ENCODE measurements around the gene RAB8A. TPM values are rescaled to one million over a fixed set of nuclear protein-coding genes. Genes with fewer than 3 reads are reported as not detected.

Gene RAB8A
- total RNA-seq (ENCODE audit: insufficient read depth, low replicate concordance): 34.4 TPM

DNA sequence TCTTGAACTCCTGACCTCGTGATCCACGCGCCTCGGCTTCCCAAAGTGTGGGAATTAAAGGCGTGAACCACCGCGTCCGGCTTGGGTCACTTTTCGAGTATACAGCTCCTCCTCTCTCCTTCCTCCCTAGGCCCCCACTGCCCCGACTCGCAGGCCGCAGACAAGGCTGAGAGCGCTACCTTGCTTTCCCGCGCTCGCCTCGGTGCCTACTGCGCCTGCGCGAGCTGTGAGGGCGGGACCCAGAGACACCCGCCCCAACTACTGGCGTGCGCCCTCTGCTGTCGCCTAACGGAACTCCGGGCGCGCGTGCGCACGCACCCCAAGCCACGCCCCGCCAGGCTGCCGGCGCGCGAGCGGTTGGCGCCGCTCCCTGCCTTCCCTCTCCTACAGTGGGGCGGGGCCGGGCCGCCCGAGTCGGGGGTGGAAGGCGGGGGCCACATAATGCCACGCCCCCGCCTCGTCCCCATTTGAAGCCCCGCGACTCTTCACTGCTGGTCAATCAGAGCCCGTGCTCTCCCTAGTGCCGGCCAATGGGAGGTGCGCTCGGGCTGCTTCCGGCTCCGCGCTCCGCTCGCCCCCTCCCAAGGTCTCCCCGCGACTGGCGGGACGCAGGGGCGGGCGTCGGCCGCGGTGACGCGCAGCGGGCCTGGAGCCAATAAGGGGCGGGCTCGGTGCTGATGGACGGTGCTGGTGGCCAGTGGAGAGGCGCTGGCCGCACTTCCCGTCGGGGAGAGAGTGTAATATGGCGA, at the start of gene RAB8A:
TSS of gene RAB8A (plus strand) at position 730 of the 749 bp plus-strand sequence. CDS start at position 743, 13 bp downstream.
- peak; percentile 100 for DNase-seq (ENCODE audit: low spot score)

DNA sequence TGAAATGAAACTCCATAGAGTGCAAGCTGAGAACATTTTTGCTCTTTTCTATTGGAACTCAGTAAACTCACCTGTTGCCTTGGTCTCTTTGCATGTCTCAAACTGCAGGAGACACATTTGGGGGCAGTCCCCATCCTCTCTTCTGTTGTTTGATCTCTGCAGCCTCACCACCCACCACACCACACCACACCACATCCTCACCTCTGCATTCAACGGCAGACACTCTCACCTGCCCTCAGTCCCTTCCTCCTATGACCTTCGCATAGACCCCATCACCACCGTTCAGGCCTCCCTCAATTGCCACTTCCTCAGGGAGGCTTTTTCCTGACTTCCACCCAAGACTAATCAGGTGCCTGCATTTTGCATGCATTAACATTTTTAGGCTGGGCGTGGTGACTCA, 49.7 kb upstream of the RAB8A start:
- DNase-seq (ENCODE audit: low spot score): no peak

DNA sequence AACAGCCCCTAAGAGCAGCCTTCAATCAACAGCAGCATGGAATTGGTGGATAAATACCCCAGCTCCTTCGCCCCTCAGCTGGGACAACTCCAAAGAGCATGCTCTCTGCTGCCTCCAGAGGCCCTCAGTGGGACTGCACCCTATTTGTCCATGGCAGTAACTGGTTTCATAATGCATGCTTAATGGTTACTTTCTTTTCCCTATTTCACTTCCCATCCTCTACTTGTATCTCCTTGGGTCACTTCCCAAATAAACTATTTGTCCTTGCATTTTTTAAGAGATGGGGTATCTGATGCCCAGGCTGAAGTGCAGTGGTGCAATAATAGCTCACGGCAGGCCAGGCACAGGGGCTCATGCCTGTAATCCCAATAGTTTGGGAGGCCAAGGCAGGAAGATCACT, 48.9 kb upstream of the RAB8A start:
- DNase-seq (ENCODE audit: low spot score): no peak

DNA sequence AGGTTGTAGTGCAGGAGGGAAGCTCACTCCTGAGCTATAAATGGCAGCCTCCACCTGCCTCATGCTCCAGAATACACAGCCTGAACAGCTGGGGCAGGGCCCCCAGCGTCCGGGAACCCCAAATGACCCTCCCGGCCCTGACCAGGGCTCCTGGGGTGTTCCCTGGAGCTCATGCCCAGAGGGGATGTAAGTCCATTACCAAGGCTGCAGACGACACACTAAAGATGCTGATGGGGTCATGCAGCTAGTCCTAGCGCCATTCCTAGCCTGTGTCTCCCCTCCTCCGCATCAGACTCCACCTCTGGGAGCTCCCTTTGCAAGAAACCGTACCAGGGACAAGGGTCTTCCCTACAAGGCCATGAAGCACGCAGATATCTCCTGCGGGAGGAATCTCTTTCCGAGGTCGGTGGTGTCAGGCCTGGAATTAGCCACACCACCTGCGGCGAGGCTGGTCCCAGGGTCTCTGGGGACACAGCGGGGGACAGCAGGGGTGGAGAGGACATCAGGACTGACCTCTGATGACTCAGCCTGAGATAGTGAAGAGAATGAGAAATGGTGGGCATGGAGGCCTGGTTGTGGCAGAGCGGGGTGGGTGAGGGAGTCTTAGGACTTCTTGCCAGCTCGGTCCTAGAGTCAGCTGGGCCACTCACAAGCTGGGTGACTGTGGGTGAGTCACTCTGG, 47.3 kb upstream of the RAB8A start:
- no peak for DNase-seq (ENCODE audit: low spot score)

DNA sequence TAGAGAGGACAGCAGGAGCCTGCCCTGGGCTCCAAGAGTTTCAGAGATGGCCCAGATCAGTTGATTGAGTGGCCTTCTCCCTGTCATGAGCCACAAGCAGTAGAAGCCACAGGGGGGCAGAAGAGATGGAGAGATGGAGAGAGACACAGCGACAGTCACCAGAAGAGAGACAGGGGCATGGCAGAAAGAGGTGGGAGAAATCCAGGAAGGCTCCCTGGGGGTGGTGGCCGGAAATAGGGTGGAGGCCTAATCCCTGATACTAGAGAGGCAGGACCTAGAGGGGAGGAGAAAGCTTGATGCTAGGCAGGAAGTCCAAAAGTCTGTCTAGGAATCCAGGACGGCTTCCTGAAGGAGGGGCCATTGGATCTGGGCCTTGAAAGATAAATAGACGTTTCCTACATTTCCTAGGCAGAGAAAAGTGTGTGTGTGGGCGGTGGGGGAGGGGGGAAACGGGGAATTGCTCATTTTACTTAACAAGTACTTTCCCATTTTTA, 45.0 kb upstream of the RAB8A start:
- DNase-seq (ENCODE audit: low spot score): no peak

DNA sequence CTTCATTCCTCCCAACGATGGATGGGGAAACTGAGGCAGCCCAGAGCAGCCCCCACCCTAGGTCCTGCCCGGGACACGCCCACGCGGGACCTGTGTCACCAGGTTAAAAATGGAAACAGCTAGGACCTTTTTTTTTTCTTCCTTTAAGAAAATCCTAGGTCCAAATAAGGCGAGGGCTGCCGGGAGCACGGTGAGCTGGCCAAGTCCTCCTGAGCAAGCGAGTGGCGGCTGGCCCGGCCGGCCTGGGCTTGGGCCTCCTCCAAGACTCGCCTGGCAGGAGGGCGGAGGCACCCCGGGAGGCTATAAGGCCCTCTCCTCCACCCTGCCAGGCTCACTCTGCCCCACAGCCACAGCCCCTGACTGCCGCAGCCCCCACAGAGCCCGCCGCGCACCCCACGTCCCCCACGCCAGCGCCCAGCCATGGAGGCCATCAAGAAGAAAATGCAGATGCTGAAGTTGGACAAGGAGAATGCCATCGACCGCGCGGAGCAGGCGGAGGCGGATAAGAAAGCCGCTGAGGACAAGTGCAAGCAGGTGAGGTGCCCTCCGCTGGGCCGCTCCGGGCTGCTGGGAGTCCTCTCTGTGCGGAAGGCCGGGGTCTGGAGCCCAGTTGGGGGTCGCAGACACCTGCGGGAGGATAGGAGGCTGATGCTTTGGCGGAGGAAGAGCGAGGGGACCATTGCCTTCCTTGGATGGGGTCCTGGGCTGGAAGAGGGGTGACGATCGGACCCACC, 44.3 kb upstream of the RAB8A start:
- DNase-seq (ENCODE audit: low spot score): no peak

DNA sequence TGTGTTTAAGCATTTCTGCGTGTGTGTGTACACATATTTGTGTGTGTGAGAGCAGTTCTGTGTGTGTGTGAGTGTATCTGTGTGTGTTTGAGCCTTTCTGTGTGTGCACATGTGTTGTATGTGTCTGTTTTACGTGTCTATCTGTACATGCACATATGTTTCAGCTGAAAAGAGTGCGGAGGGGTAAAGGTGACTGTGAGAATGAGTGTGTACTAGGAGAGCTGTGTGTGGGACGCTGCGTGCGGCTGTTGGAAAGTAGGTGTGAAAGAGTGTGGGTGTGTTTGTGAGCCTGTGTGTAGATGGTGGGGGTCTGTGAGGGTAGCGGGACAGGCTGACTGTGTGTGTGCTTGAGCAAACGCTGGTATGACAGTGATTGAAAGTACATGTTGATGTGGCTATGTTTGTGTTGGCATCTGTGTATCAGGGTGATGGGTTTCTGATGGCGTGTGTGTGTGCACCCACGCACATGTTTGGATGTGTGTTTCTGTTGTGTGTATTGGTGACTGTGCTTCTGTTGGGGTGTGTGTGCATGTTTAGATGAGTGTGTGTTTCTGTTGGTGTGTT, 42.9 kb upstream of the RAB8A start:
- DNase-seq (ENCODE audit: low spot score): no peak

DNA sequence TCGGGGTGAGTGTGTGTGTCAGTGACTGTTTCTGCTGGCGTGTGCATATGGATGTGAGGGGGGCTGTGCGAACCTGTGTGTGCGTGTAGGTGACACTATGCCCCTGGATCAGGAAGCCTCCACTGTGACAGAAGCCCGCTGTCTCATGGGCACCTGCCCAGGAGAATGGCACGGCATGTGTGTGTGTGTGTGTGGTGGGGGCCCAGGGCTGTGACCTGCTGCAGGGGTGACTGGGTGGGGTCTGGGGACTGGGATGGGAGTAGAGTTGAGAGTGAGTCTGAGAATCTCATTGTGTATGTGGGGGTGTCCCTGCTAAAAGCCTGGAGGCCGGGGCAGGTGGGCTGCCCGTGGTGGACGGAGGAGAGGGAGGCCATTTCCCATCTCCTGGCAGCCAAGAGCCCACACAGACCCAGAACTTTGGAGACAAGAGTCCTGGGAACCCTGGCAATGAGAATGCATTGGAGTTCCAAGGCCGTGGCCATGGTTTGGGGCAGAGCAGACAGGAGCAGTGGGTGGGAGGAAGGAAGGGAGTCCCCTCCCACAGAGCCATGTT, 41.8 kb upstream of the RAB8A start:
- no peak for DNase-seq (ENCODE audit: low spot score)

DNA sequence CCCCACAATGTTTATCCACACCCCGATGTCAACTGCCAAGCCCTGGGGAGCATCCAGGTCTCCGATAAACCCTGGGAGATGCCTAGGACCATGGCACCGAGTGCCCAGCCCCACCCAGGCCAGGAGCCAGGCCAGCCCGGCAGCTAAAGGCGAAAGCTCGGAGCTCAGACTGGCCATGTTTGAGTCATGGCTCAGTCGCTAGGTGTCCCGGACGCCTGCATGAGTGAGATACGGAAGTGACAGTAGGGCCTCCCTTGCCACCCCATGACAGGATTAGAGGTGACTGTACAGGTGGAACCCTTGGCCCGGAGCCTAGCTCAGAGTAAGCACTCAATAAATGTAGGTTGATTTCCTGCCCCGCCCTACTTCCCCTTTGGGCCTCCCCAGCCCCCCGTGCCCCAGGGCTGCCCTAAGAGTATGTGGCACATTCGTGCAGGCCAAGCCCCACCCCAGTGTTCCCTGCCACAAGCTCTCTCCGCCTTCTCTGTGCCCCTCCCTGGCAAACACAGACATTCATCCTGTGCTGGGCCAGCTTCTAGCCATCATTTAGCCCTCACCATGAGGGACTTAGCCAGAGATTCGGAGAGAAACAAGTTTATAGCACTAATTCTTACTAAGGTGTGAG, 41.2 kb upstream of the RAB8A start:
- no peak for DNase-seq (ENCODE audit: low spot score)

DNA sequence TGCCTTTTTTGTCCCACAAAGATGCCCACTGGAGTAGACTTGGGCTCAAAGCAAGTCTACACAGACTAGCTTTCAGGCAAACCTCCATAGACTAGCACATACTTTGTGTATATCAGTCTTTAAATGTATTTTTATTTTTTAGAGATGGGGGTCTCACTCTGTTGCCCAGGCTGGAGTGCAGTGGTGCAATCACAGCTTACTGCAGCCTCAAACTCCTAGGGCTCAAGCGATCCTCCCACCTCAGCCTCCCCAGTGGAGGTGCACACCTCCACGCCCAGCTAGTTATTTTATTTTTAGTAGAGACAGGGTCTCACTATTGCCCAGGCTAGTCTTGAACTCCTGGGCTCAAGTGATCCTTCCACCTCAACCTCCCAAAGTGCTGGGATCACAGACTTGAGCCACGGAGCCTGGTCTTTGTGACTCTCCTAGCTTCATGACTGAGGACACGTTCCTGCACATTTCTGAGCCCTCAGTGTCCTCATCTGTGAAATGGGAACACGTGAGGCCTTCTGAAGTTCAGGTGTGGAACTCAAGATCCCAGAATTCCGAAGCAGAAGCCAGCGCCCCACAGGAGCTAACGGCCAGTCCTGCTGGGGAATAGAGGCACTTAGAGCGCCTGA, 40.5 kb upstream of the RAB8A start:
- DNase-seq (ENCODE audit: low spot score): no peak

DNA sequence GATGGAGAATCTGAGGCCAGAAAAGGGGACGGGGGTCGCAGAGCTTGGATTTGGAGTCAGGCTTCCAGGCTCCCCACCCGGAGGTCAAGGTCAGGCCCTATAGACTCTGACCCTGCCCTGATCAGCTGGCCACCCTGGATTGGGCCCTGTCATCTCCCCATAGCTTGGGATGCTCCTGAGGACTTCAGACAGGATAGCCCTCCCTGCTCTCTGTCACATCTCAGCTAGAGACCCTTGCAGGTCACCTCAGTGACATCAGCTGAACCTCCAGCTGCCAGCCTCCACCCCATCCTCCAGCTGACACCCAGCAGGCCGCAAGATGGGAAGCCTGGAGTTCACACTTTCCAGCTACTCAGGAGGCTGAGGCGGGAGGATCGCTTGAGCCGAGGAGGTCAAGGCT, 38.2 kb upstream of the RAB8A start:
- DNase-seq (ENCODE audit: low spot score): no peak

DNA sequence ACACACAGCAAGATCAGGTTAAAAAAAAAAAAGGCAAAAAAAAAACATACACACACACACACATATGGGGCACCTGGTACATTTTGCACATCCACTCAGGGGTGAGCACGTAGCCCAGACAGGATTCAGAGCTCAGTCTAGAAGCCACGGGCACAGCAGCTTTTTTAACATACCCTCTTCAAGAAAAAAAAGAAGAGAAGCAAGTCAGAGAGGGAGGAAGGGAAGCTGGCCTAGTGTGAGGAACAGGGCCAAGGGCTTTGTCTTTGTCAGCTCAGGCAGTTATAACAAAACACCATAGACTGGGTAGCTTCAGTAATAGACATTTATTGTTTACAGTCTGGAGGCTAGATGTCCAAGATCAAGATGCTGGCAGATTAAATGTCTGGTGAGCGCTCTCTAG, 37.7 kb upstream of the RAB8A start:
- DNase-seq (ENCODE audit: low spot score): no peak

DNA sequence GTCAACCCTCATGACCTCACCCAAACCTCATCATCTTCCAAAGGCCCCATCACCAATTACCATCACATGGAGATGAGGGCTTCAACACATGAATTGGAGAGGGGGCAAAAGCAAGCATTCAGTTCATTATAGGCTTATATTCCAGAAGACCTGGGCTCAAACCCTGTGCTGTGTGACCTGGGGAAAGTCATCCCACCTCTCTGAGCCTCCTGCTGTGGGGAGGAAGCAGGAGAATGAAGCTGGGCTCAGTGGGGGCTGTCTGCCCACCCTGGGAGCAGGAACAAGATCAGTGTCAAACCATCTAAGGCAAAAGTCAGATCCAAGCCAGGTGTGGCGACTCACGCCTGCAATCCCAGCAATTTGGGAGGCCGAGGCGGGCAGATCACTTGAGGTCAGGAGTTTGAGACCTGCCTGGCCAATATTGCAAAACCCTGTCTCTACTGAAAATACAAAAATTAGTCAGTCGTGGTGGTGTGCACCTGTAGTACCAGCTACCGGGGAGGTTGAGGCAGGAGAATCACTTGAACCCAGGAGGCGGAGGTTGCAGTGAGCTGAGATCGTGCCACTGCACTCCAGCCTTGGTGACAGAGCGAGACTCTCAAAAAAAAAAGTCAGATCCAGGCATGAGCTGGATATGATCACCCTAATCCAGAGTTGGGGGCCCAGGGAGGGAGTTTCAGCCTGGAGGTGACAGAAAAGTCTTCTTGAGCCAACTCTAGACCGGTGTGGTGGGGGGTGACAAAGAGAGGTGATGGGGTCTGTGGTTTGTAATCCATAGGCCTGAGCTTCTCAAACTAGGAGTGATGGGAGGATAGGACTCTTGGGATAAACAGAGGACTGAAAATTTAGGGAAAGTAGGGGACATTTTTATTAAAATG, 37.0 kb upstream of the RAB8A start:
- DNase-seq (ENCODE audit: low spot score): no peak

DNA sequence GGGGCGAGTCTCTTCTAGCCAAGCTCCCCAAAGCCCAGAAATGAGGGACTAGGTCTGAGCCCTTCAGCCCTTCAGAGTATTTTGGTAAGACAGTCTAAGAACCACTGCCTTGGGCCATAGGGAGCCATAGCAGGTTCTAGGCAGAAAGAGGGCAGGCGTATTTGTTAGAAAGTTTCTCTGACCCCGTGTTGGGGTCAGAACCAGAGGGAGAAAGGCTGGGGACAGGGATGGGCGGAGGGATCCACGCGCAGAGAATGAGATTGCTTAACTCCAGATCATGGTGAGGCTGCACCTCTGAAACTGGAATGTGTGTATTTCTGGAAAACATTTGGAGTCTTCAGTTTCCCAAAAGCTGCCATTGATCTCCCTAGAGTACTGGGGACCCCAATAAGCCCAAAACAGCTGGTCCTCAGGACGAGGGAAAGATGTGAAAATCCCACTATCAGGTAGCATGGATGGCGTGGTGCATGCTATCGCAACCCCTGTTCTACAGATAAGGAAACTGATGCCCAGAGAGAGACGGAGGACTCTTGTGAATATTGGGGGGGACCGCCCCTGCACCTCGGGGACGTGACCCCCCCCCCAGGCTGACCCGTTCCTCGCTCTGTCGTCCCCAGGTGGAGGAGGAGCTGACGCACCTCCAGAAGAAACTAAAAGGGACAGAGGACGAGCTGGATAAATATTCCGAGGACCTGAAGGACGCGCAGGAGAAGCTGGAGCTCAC, 36.1 kb upstream of the RAB8A start:
- no peak for DNase-seq (ENCODE audit: low spot score)

DNA sequence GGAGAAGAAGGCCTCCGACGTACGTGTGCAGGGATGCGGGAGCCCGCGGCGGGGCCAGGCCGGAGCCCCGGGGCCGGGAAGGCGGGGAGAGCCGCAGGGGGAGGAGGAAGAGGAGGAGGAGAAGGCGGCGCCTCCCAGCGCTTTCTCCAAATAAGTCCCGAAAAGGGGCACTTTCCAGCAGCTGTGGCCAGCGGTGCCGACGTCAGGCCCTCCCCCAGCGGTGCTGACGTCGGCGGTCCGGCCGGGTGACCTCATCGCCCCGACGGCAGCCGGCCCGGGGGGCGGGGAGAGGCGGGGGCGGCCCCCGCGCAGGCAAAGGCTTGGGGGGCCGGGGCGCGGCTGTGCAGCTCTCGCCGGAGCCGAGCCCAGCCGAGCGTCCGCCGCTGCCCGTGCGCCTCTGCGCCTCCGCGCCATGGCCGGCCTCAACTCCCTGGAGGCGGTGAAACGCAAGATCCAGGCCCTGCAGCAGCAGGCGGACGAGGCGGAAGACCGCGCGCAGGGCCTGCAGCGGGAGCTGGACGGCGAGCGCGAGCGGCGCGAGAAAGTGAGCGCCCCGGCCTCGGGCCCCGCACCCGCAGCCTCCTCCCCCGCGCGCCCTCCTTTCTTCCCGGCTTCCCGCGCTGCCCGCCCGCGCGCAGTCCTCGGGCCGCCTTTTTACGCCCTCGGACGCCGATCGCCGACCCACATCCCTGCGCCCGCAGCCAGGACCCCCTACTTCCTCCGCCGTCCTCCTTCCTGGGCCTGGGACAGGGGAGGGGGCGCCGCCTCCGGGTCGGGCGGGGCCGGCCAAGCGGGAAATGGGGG, 35.3 kb upstream of the RAB8A start, which contains the start of gene TPM4:
TSS of gene TPM4 (plus strand) at position 342 of the 804 bp plus-strand sequence. CDS start at position 413, 71 bp downstream.
- peak; percentile 98 for DNase-seq (ENCODE audit: low spot score)

DNA sequence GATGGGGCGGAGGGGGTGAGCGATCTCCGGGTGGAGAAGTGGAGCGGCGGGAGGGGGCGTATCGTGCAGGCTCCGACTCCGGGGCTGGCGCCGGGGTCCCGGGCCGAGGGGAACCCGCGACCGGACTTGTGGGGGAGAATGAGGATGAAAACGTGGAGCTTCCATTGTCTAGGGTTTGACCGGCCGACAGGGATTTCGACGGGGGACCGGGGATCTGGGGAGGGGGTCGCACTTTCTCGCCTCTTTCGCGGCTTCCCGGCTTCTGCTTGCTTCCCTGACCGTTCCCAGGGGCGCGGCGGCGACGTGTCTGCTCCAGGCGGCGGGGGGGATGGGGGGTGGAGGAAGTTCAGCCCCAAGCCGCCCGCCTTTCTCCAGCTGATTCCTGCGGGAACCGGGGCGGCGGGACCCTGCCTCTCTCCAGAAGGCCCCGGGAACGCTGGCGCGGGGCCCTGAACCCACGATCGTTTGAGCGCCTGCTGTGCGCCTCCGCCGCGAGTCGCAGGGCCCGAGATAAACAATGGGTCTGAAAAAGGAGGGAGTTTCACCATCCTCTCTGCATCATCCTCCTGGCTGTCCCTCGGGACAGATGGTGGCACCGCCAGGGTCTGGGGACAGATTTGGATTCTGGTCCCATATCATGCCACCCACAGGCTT, 34.6 kb upstream of the RAB8A start:
- no peak for DNase-seq (ENCODE audit: low spot score)

DNA sequence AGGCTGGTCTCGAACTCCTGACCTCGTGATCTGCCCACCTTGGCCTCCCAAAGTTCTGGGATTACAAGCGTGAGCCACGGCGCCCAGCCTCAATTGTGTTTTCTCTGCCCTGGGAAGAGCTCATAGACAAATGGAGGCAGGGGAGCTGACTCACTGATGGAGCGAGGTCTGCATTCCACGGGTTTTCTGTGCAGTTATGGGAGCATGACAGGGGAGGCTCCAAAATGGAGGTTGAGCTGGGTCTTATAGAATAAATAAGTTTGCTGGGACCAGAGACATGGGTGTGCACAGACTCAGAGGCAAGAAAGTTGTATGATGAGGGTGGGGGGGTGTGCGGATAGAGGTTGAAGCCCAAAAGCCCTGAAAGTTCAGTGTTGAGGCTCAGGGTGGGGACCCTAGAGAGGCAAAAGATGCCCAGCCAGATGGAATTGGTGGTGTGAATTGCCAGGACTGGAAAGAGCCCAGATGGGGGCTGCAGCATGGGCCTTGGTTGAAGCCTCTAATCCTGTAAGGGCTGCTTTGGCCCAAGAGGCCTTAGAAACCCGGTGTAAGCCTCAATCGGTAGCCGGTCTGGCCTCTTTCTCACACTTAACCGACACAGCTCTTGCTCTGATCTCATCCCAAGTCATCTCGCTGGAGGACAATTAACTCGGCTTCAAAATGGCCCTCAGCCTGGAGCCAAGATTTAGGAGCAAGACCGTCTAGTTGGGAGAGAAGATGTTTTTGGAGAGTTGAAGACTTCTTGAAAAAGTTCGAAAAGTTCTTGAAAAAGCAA, 33.5 kb upstream of the RAB8A start:
- DNase-seq (ENCODE audit: low spot score): peak; percentile 59
